Pancreas (tissue), 10 donors: ENCODE data around the gene RBM26. TPM values are rescaled to one million over a fixed set of nuclear protein-coding genes. Genes with fewer than 3 reads are reported as not detected.

Source experiments
- ATAC-seq, 4 donors: fragments of 200-7000 bp; cut with Tn5 transposase; one replicate each; pipeline versions ENCODE4 v1.8.0 to v1.9.1; 2020; ENCODE audit warnings: mild to moderate bottlenecking in 4 of 4, moderate library complexity in 4 of 4
- DNase-seq, 6 donors: peaks; one replicate each; pipeline ENCODE4 v3.0.0-alpha.2; 2020
- FAIRE-seq: peaks from 2 replicates; lab custom pipeline; 2012; peaks lifted over from hg19 to GRCh38; lab: Jason Lieb, UNC
- H3K27ac ChIP-seq, 4 donors: fragments of 200-600 bp; sonication (generic); 1 replicate in 3 of 4; 2 replicates in 1 of 4; pipeline versions ENCODE4 v1.5.0 to v1.8.0; 2020
- H3K27me3 ChIP-seq, 4 donors: fragments of 200-600 bp; one replicate each; pipeline ENCODE4 v1.8.0; 2021
- H3K36me3 ChIP-seq, 3 donors: fragments of 200-600 bp; sonication (generic) in 1 of 3; one replicate each; pipeline versions ENCODE4 v1.5.0 to v1.8.0; 2020 to 2021
- H3K4me1 ChIP-seq, 3 donors: fragments of 200-600 bp; one replicate each; pipeline ENCODE4 v1.8.0; 2021
- H3K4me3 ChIP-seq, 4 donors: fragments of 200-600 bp; sonication (generic) in 2 of 4; one replicate each; pipeline versions ENCODE4 v1.5.0 to v1.8.0; 2020 to 2021
- H3K9me3 ChIP-seq, 4 donors: fragments of 200-600 bp; one replicate each; pipeline ENCODE4 v1.8.0; 2021
- WGBS, 2 donors: extraction: QIAGEN DNeasy Blood & Tissue Kit; methylation state at CpG; one replicate each; pipeline ENCODE4 v1.1.7; 2013; 5-methylcytosine and 5-hydroxymethylcytosine counted together
- intact Hi-C, 3 donors: fragments of 100-400 bp; cut with DNase I; formaldehyde crosslinking; loops; one replicate each; pipeline versions ENCODE4 v1.11.1 to v1.14.2; 2022
- polyA plus RNA-seq, 2 donors: library from polyadenylated mRNA; stranded (reverse); fragments of 200-250 nt; gene quantifications; one replicate each; pipeline ENCODE4 v1.2.3, GENCODE V29; 2013
- total RNA-seq, 6 donors: library from RNA; stranded (reverse); fragmentation: NEBNext Ultra II Directional in 4 of 6; extraction: Animal tissue kit (Norgen Biotek cat#: 25700) in 4 of 6; gene quantifications; one replicate each; pipeline versions ENCODE4 v1.2.1 to v1.2.4, GENCODE V29; 2021 to 2023
- TF ChIP-seq, protein P1 (sequence below), 4 donors: fragments of 200-600 bp; sonication (generic) in 3 of 4; IDR thresholded peaks; one replicate each; pipeline versions ENCODE4 v1.5.0 to v1.8.0; 2021; ENCODE audit warnings: antibody characterized with exemption in 4 of 4
- donor health status: healthy with polysubstance abuse.
- donor health status: DM: no; HTN: no; CAD: no; lungs with moderate emphysema.
- donor health status: DM: no; HTN: no; CAD: no.
- donor health status: control.
- donor health status: control.
- donor health status: Bipolar disorder and iron deficiency.
- donor health status: DM: yes; HTN: yes; CAD: no.
- donor health status: DM: no; HTN: no; CAD: no.
- donor health status: DM: no; HTN: no; CAD: no.
- donor health status: DM: yes; HTN: yes; CAD: no.

RBM26 gene
- total and polyA plus RNA-seq, 8 donors = 11.7 to 25.1 (median 18.3) TPM

DNA sequence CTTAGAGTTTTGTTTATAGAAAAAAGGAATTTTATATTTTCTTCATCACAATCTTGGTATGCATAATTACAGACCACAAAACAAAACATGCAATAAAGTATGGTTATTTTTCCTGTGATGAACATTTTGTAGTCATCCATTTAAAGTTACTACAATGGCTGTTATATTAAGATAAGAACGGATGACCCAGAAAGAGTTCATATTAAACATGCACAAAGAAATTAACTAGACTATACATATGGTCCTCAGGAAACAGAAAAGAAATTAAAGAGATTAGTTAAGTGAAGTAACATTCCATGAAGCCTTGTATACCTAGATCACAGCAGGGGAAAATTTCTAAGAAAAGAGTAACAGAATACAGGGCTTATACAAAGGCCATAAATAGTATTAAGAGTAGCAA lies 36.8 kb downstream of the RBM26 start:
- no peaks in the 10 kb centered on the region for H3K9me3 ChIP-seq
- WGBS, 2 donors = 86 to 88% methylated on average over 1 of the region's 1 CpG
- ATAC-seq = no peak
- TF ChIP-seq, protein P1, sequence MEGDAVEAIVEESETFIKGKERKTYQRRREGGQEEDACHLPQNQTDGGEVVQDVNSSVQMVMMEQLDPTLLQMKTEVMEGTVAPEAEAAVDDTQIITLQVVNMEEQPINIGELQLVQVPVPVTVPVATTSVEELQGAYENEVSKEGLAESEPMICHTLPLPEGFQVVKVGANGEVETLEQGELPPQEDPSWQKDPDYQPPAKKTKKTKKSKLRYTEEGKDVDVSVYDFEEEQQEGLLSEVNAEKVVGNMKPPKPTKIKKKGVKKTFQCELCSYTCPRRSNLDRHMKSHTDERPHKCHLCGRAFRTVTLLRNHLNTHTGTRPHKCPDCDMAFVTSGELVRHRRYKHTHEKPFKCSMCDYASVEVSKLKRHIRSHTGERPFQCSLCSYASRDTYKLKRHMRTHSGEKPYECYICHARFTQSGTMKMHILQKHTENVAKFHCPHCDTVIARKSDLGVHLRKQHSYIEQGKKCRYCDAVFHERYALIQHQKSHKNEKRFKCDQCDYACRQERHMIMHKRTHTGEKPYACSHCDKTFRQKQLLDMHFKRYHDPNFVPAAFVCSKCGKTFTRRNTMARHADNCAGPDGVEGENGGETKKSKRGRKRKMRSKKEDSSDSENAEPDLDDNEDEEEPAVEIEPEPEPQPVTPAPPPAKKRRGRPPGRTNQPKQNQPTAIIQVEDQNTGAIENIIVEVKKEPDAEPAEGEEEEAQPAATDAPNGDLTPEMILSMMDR (IDR thresholded peaks at IDR 0.05) = no peak
- no peak overlapping the region for H3K4me3 ChIP-seq
- no peaks in the 10 kb centered on the region for H3K27me3 ChIP-seq
- H3K4me1 ChIP-seq = no peaks in the 10 kb centered on the region
- no peak for DNase-seq
- no peak overlapping the region for H3K27ac ChIP-seq
- FAIRE-seq = no peak
- H3K36me3 ChIP-seq = peaks cover 2 to 41% (median 30%) of the 10 kb centered on the region in 3 donors
- intact Hi-C loops = no loop called here

DNA sequence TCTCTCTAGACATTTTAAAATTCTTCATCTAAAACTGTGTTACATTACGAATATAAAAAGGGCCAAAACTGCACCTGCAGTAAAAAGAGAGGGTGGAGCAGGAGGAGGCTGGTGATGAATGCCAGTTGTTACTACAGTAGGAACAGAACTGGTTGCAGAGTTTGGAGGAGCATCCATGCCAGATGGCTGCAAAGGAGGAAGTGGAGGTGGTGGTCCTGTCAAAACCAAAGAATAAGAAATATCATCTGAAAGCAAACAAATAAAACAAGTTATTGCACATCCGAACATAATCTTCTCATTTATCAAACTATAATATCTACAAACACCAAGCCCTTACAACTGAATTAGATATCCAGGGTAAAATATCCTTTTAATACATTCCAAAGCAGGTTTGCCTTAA lies 40.1 kb downstream of the RBM26 start:
- Histone ChIP-seq H3K27ac (no peak overlapping the region), H3K9me3 (no peaks in the 10 kb centered on the region), H3K27me3 (no peaks in the 10 kb centered on the region), H3K4me3 (no peak overlapping the region), H3K4me1 (no peaks in the 10 kb centered on the region), H3K36me3 (peaks cover 0 to 49% (median 30%) of the 10 kb centered on the region in 3 donors)
- FAIRE-seq (no peak), ATAC-seq (no peak), DNase-seq (no peak)
- intact Hi-C loops = no loop called here
- WGBS, 2 donors = 78 to 86% methylated on average over 2 of the region's 2 CpGs
- TF ChIP-seq, protein P1 (IDR thresholded peaks at IDR 0.05) = no peak

DNA sequence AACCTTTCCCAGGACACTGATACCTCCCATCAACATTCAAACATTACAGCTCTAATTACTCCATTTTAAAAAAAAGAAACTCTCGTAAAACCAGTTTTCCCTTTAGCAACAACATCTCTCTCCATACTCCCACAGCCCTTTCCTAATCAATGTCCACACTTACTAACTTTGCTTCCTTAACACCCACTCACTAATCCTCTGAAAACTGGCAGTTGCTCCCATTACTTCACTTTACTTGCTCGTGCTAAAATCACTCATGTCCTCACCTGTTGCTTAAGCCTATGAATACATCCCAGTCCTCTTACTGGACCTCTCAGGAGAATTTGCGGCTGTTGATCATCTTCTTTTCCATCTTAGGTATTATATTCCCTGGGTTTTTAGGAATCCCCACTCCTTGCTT lies 44.8 kb downstream of the RBM26 start:
- DNase-seq = no peak
- TF ChIP-seq, protein P1 (IDR thresholded peaks at IDR 0.05) = no peak
- H3K4me3 ChIP-seq = no peak overlapping the region
- H3K4me1 ChIP-seq = no peaks in the 10 kb centered on the region
- no peaks in the 10 kb centered on the region for H3K9me3 ChIP-seq
- no peak for ATAC-seq
- FAIRE-seq = no peak
- H3K27ac ChIP-seq = no peak overlapping the region
- no peaks in the 10 kb centered on the region for H3K27me3 ChIP-seq
- intact Hi-C loops = no loop called here
- peaks cover 0 to 52% (median 22%) of the 10 kb centered on the region in 3 donors for H3K36me3 ChIP-seq
- 89 to 90% methylated on average over 3 of the region's 3 CpGs for WGBS, 2 donors

DNA sequence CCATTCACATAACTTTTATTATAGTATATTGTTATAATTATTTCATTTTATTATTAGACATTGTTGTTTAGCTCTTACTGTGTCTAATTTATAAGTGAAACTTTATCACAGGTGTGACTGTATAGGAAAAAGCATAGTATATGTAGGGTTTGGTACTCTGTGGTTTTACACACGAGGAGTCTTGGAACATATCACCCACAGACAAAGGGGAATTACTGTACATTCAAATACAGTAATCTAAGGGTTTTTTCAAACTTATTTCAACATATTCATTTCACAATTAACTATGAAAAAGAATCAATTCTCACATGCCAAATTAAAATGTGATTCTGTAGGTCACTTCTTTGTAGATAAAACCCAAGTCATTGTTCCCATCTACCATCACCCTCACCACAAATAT lies 46.0 kb downstream of the RBM26 start:
- no peak overlapping the region for H3K4me3 ChIP-seq
- H3K27ac ChIP-seq = no peak overlapping the region
- no peak for FAIRE-seq
- TF ChIP-seq, protein P1 (IDR thresholded peaks at IDR 0.05) = no peak
- ATAC-seq = no peak
- no peaks in the 10 kb centered on the region for H3K4me1 ChIP-seq
- no peak for DNase-seq
- peaks cover 0 to 43% (median 16%) of the 10 kb centered on the region in 3 donors for H3K36me3 ChIP-seq
- intact Hi-C loops = no loop called here
- H3K9me3 ChIP-seq = no peaks in the 10 kb centered on the region
- no peaks in the 10 kb centered on the region for H3K27me3 ChIP-seq
- WGBS, 2 donors = 91 to 100% methylated on average over 1 of the region's 1 CpG

DNA sequence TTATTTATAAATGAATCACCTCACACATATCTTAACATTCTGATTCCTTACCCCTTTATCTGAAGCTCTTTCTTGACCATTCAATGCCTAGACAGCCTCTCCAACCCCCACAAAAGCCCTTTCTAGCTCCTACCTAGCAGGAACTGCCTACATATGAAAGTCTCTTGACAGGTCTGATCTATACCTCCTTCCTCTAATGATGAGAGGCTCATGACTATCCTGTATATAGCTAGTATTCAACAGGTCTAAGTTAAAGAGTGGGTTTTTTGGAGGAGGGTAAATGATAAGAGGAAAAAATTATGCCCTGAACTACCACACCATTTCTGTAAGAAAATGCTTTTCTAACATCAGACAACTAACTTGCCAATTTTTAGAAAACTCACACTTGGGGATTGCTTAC lies 47.0 kb downstream of the RBM26 start:
- intact Hi-C loops = no loop called here
- H3K4me1 ChIP-seq = no peaks in the 10 kb centered on the region
- H3K27me3 ChIP-seq = no peaks in the 10 kb centered on the region
- DNase-seq = no peak
- H3K27ac ChIP-seq = no peak overlapping the region
- TF ChIP-seq, protein P1 (IDR thresholded peaks at IDR 0.05) = no peak
- no peaks in the 10 kb centered on the region for H3K9me3 ChIP-seq
- H3K36me3 ChIP-seq = peaks cover 0 to 42% (median 17%) of the 10 kb centered on the region in 3 donors
- no peak for FAIRE-seq
- H3K4me3 ChIP-seq = no peak overlapping the region
- no peak for ATAC-seq
